Glutamatergic neuron (in vitro differentiated cells): Measurements from ENCODE around the gene TDRD7. TPM values are rescaled to one million over a fixed set of nuclear protein-coding genes. Genes with fewer than 3 reads are reported as not detected.

ENCODE experiments used
- DNase-seq: peaks from one replicate; pipeline ENCODE4 v3.0.0; 2022
- H3K27ac Mint-ChIP-seq: one replicate; pipeline ENCODE4 v1.8.0; 2020; ENCODE audit warnings: mild to moderate bottlenecking, mixed read lengths, inconsistent platforms; ENCODE audit not compliant: unreplicated experiment
- H3K27me3 Mint-ChIP-seq: one replicate; pipeline ENCODE4 v1.8.0; 2020; ENCODE audit warnings: mild to moderate bottlenecking, moderate library complexity, mixed read lengths, inconsistent platforms; ENCODE audit not compliant: unreplicated experiment
- H3K36me3 Mint-ChIP-seq: one replicate; pipeline ENCODE4 v1.8.0; 2020; ENCODE audit warnings: mild to moderate bottlenecking, mixed read lengths, inconsistent platforms; ENCODE audit not compliant: unreplicated experiment
- H3K4me1 Mint-ChIP-seq: one replicate; pipeline ENCODE4 v1.8.0; 2020; ENCODE audit warnings: mild to moderate bottlenecking, low read depth, mixed read lengths, inconsistent platforms; ENCODE audit not compliant: unreplicated experiment
- H3K4me3 Mint-ChIP-seq: one replicate; pipeline ENCODE4 v1.8.0; 2020; ENCODE audit warnings: mild to moderate bottlenecking, mixed read lengths, inconsistent platforms; ENCODE audit not compliant: unreplicated experiment
- H3K9me3 Mint-ChIP-seq: one replicate; pipeline ENCODE4 v1.8.0; 2020; ENCODE audit warnings: mild to moderate bottlenecking, moderate library complexity, mixed read lengths, inconsistent platforms; ENCODE audit not compliant: unreplicated experiment
- CTCF ChIP-seq: fragments of 200-600 bp; sonication (generic); IDR thresholded peaks from one replicate; pipeline ENCODE4 v1.5.0; 2021; ENCODE audit not compliant: partially characterized antibody, unreplicated experiment
- microRNA-seq: library from miRNA; unstranded; fragments of <30 nt; microRNA quantifications from one replicate; pipeline ENCODE4, GENCODE V29; 2020; ENCODE audit not compliant: unreplicated experiment
- total RNA-seq: library from RNA; stranded (reverse); fragmentation: NEBNext Ultra II Directional; extraction: Animal tissue kit (Norgen Biotek cat#: 25700); gene quantifications from one replicate; pipeline ENCODE4 v1.2.1, GENCODE V29; 2021; ENCODE audit not compliant: unreplicated experiment

Gene TDRD7
- total RNA-seq, 1 donor from 2014 or later = 1.4 TPM

GRCh38 chr9:97534961-97535594, 123.2 kb downstream of the TDRD7 start:
- DNase-seq = no peak
- Mint-ChIP-seq H3K4me3 (no peak overlapping the region), H3K27me3 (no peaks in the 10 kb centered on the region), H3K27ac (no peak overlapping the region), H3K9me3 (peaks cover 2% of the 10 kb centered on the region), H3K36me3 (no peaks in the 10 kb centered on the region), H3K4me1 (no peaks in the 10 kb centered on the region)
- no peak for TF ChIP-seq CTCF

GRCh38 chr9:97535771-97536170, 123.9 kb downstream of the TDRD7 start:
- DNase-seq = no peak
- peaks cover 2% of the 10 kb centered on the region for H3K9me3 Mint-ChIP-seq
- H3K4me3 Mint-ChIP-seq = no peak overlapping the region
- H3K27me3 Mint-ChIP-seq = no peaks in the 10 kb centered on the region
- no peaks in the 10 kb centered on the region for H3K4me1 Mint-ChIP-seq
- no peak for TF ChIP-seq CTCF
- H3K27ac Mint-ChIP-seq = no peak overlapping the region
- no peaks in the 10 kb centered on the region for H3K36me3 Mint-ChIP-seq

- Mint-ChIP-seq H3K27ac (no peak overlapping the region), H3K4me1 (no peaks in the 10 kb centered on the region), H3K36me3 (no peaks in the 10 kb centered on the region), H3K9me3 (no peaks in the 10 kb centered on the region), H3K4me3 (no peak overlapping the region), H3K27me3 (no peaks in the 10 kb centered on the region)
- no peak for TF ChIP-seq CTCF
- DNase-seq = no peak
Measured at GRCh38 chr9:97536480-97536879, 124.6 kb downstream of the TDRD7 start.

GRCh38 chr9:97543561-97543960, 131.7 kb downstream of the TDRD7 start:
- no peak overlapping the region for H3K27ac Mint-ChIP-seq
- no peak for DNase-seq
- H3K4me3 Mint-ChIP-seq = no peak overlapping the region
- H3K4me1 Mint-ChIP-seq = no peaks in the 10 kb centered on the region
- H3K9me3 Mint-ChIP-seq = peaks cover 2% of the 10 kb centered on the region
- H3K27me3 Mint-ChIP-seq = peaks cover 3% of the 10 kb centered on the region
- H3K36me3 Mint-ChIP-seq = no peaks in the 10 kb centered on the region
- TF ChIP-seq CTCF = no peak

GRCh38 chr9:97545486-97545885, 133.6 kb downstream of the TDRD7 start:
- no peak for DNase-seq
- peaks cover 2% of the 10 kb centered on the region for H3K9me3 Mint-ChIP-seq
- no peak for TF ChIP-seq CTCF
- H3K4me3 Mint-ChIP-seq = no peak overlapping the region
- no peak overlapping the region for H3K27ac Mint-ChIP-seq
- H3K4me1 Mint-ChIP-seq = no peaks in the 10 kb centered on the region
- no peaks in the 10 kb centered on the region for H3K36me3 Mint-ChIP-seq
- peaks cover 3% of the 10 kb centered on the region for H3K27me3 Mint-ChIP-seq

Small RNAs within 50 kb of the gene (microRNA-seq; reads per million reads assigned to microRNA genes)
- gene MIR1302-8 = not detected

Other genes with a start within 250 kb of the TDRD7 start
- gene CCDC180, start 104.4 kb upstream of the TDRD7 start, total RNA-seq = 13.1 TPM
- gene TMOD1, start 89.6 kb downstream of the TDRD7 start, total RNA-seq = 0.64 TPM
- gene TSTD2, start 221.3 kb downstream of the TDRD7 start, total RNA-seq = 60.9 TPM
- 52.1 TPM for gene NCBP1, start 221.7 kb downstream of the TDRD7 start, total RNA-seq